Stimulated activated CD8-positive, alpha-beta memory T cell treated with anti-CD3 and anti-CD28 coated beads, Interleukin-2, amount 100 ng/mL, for 1 hour (primary cell): Measurements from ENCODE around the gene ARIH2.

Experiments
- DNase-seq, 2 donors: peaks; one replicate each; pipeline ENCODE4 v3.0.0-alpha.2; 2020; ENCODE audit warnings: low read depth in 2 of 2

ARIH2 gene

GRCh38 chr3:48974076-48974864 is 55.6 kb downstream of the ARIH2 start:
- DNase-seq = no peak

DNA sequence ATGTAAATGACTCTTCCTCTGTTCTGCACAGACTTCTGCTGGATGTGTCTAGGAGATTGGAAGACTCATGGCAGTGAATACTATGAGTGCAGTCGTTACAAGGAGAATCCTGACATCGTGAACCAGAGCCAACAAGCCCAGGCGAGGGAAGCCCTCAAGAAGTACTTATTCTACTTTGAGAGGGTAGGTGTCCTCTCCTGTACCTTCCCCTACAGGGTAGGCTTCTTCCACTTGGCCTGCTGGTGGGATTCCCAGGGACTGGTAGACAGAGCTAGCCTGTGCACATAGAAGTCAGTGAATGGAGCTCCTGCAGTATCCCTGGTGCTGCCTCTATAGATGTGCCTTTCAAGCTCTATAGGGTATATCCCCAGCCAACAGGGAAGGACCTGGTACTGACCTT is 60.8 kb downstream of the ARIH2 start:
- no peak for DNase-seq

- no peak for DNase-seq
Observed at GRCh38 chr3:48980295-48980694, 61.7 kb downstream of the ARIH2 start.

DNA sequence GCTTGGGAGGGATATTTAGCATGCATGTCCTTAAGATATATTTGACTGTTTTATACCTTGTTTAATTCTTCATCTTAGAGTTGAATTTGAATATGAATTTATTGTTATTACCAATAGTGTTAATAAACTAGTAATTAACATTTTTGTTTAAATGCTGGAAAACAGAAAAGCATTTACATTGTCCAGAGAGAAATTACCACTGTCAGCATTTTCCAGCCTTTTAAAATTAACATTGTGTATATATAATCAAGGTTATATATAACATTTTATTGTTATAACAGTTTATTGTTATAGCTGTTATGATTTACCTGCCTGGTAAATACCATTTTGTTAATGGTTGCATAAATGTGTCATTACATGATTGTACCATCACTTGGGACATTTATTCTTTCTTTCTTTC is 63.4 kb downstream of the ARIH2 start:
- DNase-seq = no peak

DNA sequence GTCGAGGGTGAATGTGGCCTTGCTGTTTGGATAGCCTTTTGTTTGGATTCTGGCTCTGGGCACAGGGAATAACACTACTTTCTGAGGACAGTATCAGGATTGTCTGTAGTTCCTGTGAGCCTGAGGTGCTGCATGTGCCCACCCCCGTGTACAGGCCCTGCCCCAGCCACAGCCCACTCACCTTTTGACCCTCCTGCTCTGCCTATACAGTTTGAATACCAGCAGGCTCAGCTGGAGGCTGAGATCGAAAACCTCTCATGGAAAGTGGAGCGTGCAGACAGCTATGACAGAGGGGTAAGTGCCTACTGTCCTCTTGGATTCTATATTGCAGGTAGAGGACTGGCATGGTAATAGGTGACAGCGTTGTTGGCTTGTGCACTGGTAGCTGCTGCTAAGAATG is 64.0 kb downstream of the ARIH2 start:
- DNase-seq = no peak

GRCh38 chr3:48983096-48983495 is 64.5 kb downstream of the ARIH2 start:
- no peak for DNase-seq

- DNase-seq = no peak
Observed at GRCh38 chr3:48984663-48985062, 66.0 kb downstream of the ARIH2 start.

DNA sequence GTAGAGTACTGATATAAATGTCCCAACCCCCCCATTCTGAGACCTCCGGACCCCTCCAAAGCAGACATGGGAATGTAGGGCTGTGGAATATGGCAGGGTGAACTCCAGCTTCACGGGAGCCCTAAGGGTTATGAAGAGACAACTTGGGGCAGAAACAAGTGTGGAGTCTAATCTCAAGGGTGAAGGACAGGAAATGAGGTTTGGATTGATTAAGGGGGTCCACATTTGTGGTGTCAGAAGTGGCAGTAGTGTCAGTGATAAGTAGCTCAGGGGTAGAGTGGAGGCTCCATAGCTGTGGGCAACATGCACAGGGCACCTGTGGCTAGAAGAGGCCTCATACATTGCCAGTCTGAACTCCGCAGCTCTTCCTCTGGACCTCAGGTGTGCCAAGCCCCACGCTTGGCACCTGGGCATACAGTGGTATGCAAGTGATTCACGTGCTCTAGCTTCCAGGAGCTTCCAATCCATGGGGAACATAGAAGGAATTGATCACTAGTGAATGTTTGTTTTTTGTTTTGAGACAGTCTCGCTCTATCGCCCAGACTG is 67.3 kb downstream of the ARIH2 start:
- no peak for DNase-seq

- no peak for DNase-seq
Observed at GRCh38 chr3:48989126-48989795, 70.6 kb downstream of the ARIH2 start.

GRCh38 chr3:48989796-48990635 is 71.4 kb downstream of the ARIH2 start, which contains the start of gene P4HTM:
Gene P4HTM, plus strand, starts transcription at chr3:48990241. Its CDS starts 16 bp downstream, at chr3:48990257.
- peak; percentile 50 to 63 for DNase-seq

DNA sequence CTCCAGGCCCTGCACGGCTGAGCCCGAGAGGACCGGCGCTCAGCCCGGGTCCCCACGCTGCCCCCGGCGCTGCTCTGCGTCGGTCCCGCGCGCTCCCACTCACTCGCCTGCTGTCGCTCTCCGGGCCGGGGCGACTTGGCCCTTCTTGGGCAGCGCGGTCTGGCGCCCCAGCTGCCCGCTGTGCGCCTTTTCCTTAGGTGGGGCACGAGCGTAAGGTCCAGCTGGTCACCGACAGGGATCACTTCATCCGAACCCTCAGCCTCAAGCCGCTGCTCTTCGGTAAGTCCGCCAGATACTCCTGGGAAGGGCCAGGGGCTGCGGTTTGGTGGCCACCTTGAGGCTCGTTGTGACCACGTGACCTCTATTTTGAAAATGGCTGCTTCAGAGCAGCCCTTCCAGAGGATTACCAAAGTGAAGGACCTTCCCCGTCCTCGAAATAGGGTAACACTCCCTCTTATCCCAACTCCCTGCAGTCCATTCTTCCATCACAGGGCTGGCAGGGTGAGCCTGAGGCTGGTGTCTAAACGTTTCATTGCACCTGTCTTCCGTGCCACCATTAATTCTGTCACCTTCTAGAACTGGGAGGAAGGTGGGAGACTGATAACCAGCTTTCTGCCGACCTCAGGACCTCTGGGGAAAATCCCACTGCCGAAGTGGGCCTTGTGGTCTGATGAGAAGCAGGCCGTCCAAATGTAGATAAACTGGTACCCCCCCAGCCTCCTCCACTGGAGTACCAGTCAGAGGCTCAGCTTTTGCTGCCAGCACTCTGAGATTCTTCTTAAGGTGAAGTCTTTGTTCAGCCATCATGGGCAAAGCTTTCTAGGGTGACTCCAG is 72.2 kb downstream of the ARIH2 start:
- DNase-seq = no peak

- DNase-seq = no peak
Observed at GRCh38 chr3:48991851-48992545, 73.4 kb downstream of the ARIH2 start.

- DNase-seq = no peak
Observed at GRCh38 chr3:48993834-48994233, 75.2 kb downstream of the ARIH2 start.

DNA sequence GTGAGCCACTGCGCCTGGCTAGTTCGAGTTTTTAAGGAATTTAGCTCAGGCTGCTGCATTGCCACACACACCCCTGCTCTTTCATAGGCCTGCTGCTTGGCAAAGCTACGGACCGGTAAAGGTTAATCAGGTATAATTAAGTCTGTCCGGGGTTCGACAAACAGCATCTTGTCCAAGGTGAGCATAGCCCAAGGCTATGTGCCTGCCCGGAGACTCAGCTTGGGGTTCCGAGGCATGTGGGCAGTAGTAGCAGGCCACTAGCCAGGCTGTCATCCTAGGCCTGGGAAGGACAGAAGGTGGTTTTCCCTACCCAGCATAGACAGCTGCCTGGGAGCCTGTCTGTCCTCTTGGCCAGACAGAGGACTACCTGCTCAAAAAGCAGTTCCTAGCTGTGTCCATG is 78.0 kb downstream of the ARIH2 start:
- DNase-seq = no peak

DNA sequence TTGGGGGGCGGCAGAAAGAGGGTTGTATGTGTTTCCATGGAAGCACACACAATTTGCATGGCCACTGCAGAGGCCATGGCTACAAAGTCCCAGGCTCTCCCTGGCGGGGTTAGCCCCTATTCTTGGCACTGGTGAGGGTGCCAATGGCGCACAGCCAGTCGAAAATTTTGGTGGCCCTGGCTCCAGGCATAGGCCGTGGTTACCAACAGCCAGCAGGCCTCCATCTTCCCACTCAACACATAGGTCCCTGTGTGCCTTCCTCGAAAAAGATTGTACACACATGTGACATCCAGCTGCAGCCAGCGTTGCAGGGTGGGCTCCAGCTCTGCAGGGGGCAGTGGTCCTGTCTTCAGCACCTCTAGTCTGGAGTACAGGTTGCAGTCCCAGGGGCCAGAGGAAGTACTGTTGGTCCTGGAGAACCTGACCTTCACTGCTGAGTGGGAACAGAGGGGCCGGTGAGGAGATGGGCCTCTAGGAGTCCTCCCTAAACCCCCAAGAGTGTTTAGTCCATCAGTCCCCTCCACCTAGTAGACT is 78.5 kb downstream of the ARIH2 start:
- DNase-seq = no peak

DNA sequence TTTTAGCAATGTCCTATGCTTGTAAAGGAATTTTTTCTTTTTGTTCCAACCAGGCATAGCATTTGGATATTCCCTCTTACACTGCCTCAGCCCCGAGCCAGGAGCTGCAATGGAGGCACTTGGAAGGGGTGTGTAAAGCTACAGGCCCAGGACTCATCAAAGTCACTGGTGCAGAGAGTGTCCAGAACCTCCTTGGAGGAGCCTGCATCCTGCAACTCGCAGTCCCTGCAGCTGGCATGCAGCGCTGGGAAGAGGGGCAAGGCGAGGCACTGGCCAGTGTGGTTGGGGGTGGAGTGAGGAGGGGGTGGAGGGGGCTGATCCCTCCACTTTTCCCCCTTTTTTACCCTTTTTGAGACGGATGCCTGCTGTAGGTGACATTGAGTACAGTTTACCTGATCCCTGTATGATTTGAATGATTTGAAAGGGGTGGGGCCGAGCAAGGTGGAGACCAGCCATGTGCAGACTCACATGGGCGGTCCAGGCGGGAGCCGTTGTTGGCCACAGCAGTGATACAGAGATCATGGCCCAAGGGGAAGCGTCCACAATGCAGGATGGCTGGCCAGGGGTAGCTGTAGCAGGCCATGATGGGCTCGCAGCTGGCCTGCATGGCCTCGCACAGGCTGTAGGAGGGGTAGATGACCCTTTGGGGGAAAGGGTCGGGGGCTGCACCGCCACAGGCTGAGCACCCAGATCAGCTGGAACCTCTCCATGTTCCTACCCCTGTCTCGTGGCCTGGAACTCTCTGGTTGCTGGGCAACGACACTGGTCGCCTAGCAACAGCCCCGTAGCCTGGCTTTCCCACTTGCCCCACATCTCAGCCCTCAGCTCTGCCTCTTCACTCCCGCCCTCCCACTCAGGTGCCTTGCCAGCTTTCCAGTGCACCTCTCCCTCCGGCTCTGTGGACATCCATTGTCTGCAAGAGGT is 79.3 kb downstream of the ARIH2 start:
- no peak for DNase-seq

GRCh38 chr3:48999085-48999858 is 80.6 kb downstream of the ARIH2 start:
- no peak for DNase-seq

GRCh38 chr3:49001155-49001554 is 82.5 kb downstream of the ARIH2 start:
- no peak for DNase-seq
